Measurements from ENCODE around the gene MUC22.
"Not testable (repeated sequence)": the region's sequence is repeated elsewhere in the genome, so short reads cannot be mapped to it uniquely, and the experiment has no call there.

The MUC22 gene

DNA sequence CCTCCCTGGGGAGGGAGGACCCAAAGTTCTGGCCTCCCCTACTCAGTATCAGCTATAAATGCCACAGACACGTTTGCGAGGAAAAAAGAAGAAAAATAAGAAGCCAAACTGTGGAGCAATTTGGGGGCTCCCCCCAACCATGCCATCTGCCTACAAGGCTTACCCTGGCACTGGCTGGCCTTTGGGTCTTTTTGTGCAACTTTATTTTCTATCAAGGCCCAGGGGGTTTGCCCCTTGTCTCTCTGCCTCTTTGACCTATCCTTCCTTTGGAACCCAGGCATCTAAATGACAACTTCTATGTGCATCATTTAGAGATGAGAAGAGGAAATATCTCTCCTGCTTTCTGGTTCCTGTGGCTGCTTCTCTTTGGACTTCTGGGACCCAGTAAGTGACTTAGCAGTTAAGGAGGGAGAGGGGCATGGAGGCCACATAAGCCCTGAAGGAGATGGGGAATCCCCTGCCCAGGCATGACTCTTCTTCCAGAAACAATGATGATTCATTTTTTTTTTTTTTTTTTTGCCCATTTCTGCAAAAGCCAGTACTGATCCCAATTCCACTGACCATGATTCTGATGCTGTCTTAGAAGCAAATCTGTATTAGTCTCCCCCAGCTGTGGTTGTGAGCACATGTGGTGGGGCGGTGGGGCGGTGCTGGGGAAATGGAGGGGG, at the start of gene MUC22:
Gene MUC22 (plus strand): TSS at position 82 of the 668 bp plus-strand sequence. CDS start 233 bp downstream, at position 315.
- DNase-seq: no peak

- no peak for DNase-seq
These were observed 49.2 kb upstream of the MUC22 start for GRCh38 chr6:30960907-30961673.

GRCh38 chr6:30962716-30963115, 47.6 kb upstream of the MUC22 start:
- no peak for DNase-seq

DNA sequence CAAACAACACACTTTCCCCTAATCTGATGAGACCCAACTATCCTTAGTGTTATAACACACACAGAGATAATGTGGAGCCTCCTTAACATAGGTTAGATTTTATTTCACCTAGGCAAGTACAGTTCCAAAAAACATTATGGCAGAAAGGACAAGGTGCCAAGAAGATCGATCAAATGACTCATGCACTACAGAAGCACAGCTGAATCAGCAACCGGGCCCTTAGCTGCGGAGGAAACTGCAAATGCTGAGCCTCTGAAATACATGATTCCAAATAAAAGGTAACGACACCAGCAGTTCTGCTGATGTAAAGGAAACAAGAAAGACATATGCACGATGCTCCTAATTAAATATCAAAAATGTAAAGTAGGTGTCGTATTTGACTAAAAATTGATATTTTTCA, 46.6 kb upstream of the MUC22 start:
- no peak for DNase-seq

GRCh38 chr6:30964075-30964474, 46.2 kb upstream of the MUC22 start:
- no peak for DNase-seq

DNA sequence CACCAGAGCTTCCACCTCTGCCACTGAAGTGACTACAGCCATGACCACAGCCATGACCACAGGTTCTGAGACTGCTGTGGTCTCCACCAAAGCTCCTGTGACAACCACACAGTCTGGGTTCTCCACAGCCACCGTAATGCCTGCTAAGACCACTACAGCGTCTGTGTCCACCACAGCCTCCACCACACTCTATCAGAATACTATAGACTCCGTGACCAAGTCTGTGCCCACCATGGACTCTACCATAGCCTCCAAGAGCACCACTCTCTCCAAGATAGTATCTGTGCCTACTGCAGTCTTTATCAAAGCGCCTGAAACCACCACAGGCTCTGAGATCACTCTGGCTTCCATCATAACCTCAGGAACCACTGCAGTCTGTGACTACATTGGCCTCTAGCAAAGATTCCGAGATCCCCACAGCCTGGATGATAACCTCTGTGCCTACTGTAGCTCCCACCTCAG, 45.1 kb upstream of the MUC22 start:
- no peak for DNase-seq

DNA sequence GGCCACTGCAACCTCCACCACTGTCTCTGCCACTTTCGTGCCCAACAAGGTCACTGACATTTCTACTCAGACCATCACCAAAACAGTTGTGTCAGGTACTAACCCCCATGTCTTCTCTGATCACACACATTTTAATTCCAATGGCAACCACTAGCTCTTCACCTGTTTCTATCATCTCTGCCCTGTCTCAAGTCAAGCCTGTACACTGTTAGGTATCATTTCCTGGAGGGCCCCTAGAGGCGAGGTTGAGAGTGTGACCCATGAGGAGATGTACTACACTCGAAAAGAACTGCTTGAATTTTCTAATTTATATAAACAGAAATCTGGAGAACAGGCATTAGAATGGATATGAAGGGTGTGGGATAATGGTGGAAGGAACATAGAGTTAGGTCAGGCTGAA, 44.1 kb upstream of the MUC22 start:
- no peak for DNase-seq

GRCh38 chr6:30969171-30969570, 41.1 kb upstream of the MUC22 start:
- not testable (repeated sequence) for DNase-seq

- DNase-seq: no peak
These were observed 39.3 kb upstream of the MUC22 start for GRCh38 chr6:30970946-30971345.

GRCh38 chr6:30972816-30973215, 37.5 kb upstream of the MUC22 start:
- no peak for DNase-seq

- no peak for DNase-seq
These were observed 35.6 kb upstream of the MUC22 start for GRCh38 chr6:30974490-30975252.

- DNase-seq: no peak
These were observed 31.1 kb upstream of the MUC22 start for GRCh38 chr6:30979141-30979540.

DNA sequence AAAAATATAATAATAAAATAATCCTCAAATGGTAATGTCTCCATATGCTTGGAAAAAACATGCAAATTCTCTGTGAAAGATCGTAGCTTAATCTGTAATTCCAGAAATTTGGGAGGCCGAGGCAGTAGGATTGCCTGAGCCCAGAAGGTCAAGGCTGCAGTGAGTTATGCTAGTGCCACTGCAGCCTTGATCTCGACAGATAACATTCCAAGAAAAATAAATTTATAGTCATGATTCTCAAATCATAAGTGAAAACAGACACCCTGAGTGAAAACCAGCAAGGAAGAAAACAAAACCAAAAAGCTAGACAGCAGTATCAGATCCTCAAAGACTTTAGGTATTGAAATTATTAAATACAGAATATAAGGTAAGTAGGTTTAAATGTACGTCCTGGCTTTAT, 30.6 kb upstream of the MUC22 start:
- no peak for DNase-seq

DNA sequence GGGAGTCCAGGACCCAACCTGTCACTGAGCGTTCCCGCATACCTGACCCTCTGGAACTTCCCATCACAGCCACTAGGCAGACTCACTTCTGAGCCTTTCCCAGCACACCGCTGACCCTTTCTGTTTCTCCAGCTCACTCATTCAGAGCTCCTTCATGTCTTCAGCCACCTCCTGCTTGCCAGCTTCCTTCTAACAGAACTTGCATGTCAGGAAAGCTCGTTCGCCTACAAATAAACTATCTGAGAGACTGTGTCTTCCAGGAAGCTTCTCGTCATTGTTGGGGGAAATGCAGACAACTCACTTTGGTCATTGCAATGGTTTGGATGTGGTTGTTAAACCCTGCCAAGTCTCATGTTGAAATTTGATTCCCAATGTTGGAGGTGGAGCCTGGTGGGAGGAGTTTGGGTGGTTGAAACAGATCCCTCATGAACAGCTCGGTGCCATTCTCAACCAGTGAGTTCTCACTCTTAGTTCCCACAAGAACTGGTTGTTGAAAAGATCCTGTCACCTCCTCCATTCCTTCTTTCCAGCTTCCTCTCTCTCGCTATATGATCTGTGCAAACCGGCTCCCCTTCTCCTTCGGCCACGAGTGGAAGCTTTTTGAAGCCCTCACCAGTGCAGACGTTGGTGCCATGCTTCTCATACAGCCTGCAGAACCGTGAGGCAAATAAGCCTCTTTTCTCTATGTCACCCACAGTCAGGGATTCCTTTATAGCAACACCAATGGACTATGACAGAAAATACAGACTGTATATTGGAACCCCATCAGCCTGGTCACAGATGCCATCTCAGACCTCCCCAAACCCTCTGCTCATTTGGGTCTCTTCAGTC, 28.1 kb upstream of the MUC22 start:
- no peak for DNase-seq

- DNase-seq: no peak
These were observed 26.8 kb upstream of the MUC22 start, which contains the start of gene MUC21 for GRCh38 chr6:30983439-30983838. Gene MUC21, plus strand, starts transcription at chr6:30983718. Its CDS starts 241 bp downstream, at chr6:30983959.

DNA sequence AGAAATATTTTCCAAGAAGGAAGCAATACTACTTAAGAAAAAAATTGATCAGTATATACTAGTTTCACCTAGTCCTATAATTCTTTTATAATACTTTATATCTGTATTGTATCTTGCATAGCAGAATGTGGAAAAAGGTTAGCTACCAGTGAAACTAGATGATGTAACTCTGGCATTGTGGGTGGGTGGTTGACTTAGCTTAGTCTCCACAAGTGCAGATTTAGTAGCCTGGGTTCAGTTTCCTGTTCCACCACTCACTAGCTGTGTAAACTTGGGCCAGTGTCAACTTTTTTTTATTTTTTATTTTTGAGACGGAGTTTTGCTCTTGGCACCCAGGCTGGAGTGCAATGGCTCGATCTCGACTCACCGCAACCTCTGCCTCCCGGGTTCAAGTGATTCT, 24.8 kb upstream of the MUC22 start:
- DNase-seq: no peak

GRCh38 chr6:30987304-30987703, 23.0 kb upstream of the MUC22 start:
- DNase-seq: no peak

GRCh38 chr6:30988209-30988825, 22.0 kb upstream of the MUC22 start:
- no peak for DNase-seq

DNA sequence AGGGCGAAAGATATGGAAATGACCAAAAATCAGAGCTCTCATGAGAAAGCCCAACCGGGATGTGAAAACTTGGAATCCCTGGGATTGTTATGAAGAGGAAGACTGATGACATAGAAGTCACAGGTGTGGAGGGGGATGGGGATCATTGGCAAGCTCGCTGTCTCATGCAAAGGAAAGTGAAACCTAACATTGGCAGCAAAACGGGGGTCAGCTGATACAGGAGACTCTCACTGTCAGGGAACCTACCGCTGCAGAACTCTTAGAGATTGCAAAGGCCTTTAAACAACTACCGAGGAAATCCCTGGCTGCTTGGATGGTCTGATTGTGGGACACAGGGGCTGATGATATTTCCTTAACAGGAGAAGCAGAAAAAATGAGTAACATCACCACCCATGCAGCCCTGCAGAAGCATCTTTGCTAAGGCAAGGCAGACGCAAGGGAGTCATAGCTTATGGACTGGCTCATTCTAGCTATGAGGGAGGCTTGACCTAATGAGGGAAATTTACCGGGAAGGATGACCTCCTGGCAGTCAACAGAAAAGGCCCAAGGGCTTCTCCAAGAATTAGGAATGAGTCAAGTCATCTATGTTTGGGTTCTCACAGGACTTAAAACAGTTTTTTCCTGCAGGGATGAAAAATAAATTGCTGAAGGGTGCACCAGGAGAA, 19.7 kb upstream of the MUC22 start:
- DNase-seq: no peak

- DNase-seq: no peak
These were observed 18.4 kb upstream of the MUC22 start for GRCh38 chr6:30991891-30992290.

DNA sequence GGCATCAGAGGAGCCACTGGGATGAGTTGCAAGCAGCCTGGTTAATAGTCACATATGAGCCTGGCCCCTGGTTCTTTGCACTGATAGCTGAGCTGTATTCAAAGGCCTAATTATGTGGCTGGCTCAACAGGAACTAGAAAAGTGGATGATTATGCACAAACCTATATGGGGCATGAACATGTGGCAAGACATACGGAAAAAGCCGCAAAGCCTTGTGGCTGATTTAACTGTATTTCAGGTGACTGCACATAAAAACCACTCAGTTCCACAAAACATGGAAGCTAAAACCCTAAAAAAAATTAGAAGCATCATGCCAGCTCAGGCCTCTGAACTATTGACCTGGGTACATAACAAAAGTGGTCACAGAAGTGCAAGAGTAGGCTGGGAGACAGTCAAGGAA, 13.0 kb upstream of the MUC22 start:
- DNase-seq: no peak

DNA sequence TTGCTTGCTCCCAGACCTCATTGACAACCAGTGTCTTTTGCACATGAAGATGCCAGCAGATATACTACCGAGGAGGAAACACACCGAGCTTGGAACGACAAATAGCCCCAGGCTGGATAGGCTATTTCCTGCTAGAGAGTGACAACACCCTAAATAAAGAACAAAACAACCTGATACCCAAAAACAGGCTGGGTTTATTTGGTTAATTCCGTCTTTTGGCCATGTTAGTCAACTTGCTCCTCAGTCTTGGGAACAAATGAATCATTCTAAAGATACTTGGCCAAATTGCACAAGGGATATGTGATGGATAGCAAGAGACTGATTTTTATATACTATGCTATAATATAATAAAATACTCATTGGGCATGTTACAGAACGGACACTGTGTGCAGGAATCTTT, 11.5 kb upstream of the MUC22 start:
- no peak for DNase-seq

Measured in NCI-H510A treated with DMSO at 0.1 percent for 48 hours (cell line).